ENCODE measurements around the gene STAM.

STAM gene

GRCh38 chr10:17733620-17734019 is 89.7 kb downstream of the STAM start:
- FAIRE-seq, result no peak

DNA sequence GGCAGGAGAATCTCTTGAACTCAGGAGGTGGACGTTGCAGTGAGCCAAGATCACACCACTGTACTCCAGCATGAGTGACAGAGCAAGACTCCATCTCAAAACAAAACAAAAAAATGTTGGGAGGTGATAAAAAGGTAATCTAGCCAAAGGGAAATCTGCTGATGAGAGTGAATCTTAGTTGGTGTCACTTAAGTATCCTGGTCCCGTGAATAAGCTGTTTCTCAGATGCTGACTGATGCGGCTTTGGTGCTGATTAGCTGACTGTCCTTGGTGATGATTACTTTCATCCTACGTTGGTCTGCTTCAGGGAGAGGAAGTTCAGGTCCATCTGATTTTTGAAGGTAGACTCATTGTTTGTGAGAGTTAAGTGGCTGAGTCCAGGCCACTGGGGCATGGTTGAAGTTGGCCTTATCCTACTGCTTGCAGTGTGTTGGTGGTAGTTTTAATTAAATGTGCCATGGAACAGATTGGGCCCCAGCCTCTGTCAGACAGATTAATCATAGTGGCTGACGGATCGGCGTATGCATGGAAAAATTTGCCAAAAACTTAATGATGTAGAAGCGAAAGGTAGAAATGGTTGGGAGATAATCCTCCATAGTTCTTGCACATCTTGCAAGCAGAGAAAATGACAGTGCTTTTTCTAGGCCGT is 90.6 kb downstream of the STAM start:
- FAIRE-seq, result no peak

DNA sequence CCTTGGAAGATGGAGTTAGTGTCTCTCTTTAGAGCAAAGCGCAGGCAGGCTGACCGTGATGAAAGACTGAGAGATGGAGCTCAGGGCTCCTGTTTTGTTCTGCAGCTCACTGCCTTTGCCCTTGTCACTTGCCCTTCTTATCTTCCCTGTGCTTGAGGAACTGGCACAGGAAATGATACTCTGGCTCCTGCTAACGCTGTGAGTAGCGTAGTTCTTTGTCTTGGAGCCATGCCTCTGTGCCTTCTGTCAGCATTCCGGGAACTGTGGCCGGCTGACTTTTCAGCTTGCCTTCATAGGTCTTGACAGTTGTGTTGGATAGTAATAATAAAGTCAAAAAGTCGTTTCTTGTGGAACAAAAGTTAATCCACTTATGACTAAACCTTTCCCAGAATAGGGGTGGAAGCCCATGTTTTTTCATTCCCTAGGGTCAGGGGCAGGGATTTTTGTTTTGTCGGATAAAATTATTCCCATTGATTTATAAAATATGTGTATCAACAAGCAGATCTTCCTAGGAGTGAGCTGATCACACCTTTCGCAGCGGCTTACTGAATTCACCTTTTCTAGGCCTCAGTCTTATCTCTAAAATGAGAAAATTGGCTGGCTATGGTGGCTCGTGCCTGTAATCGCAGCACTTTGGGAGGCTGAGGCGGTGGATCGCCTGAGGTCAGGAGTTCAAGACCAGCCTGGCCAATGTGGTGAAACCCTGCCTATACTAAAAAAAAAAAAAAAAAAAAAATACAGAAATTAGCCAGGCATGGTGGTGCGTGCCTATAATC is 91.4 kb downstream of the STAM start:
- no peak for FAIRE-seq

GRCh38 chr10:17736223-17736622 is 92.3 kb downstream of the STAM start:
- FAIRE-seq, result no peak

DNA sequence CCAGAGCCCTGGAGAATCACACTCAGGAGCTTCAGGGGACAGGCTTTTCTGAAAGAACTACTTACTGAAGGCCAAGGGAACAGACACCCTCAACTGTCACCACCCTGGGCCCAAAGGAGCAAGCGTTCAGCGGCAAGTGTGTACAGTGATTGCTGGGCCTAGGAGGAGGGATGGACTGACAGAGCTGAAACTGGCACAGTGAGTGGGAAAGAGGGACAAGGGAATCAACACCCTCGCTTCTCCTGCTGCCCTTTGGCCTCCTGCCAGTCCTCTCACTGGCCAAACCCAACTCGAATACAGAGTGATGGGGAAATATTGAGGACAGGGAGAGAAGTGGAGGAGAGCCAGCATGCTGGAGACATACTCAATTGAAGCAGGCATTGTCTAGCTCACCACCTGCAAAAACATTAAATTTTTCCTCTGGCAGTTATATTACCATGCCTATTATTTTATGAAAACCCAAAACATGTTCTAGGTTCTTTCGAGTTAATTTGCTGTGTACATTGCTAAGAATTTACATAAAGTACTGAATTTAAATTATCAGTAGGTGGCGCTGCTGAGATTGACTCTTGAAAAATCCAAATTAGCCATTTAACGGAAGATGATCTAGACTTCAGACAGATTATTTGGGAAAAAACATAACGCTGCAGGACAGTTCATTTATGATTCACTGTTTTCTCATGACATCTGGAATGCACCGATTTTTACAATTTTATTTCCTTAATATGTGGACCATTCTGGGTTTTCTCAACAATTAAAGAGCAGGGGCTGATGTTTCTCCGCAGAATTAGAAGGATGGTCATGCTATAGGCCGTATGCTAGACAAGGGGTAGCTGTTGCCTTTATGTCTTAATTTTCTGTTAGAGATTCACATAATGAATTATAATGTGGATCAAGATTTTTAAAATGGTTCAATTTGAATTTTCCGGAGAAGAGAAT is 93.3 kb downstream of the STAM start:
- peak; percentile 95 for FAIRE-seq

GRCh38 chr10:17740668-17741067 is 96.7 kb downstream of the STAM start:
- no peak for FAIRE-seq

DNA sequence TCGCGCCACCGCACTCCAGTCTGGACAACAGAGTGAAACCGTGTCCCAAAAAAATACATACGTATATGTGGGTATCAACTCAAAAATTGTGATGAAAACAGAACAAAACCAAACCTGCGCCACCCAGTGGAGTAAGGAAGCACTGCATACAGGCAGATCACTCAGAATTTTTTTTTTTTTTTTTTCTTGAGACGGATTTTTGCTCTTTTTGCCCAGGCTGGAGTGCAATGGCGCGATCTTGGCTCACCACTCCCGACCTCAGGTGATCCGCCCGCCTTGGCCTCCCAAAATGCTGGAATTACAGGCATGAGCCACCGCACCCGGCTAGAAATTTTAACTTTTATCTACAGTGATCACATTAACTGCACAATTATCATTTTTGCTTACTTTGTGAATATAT is 99.0 kb downstream of the STAM start:
- FAIRE-seq, result peak; percentile 90

DNA sequence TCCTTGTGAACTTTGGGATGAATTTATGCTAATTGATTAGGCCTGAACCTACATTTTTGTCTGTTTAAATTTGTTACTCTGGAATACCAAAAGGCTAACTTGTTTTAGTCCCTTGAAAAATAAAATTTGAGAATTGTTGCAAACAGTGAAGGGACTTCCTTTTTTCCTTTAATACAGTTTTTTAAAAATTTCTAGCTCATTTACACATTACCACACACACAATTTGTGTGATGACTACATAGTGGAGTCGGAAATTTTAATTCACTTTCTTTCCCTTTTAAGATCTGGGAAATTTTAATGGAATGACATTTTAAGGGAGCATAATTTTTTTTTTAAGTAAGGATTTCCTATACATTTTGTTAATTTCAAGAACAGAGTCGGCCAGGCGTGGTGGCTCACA is 99.5 kb downstream of the STAM start:
- FAIRE-seq, result no peak

- FAIRE-seq, result no peak
Observed at GRCh38 chr10:17744341-17744861, 100.5 kb downstream of the STAM start.

DNA sequence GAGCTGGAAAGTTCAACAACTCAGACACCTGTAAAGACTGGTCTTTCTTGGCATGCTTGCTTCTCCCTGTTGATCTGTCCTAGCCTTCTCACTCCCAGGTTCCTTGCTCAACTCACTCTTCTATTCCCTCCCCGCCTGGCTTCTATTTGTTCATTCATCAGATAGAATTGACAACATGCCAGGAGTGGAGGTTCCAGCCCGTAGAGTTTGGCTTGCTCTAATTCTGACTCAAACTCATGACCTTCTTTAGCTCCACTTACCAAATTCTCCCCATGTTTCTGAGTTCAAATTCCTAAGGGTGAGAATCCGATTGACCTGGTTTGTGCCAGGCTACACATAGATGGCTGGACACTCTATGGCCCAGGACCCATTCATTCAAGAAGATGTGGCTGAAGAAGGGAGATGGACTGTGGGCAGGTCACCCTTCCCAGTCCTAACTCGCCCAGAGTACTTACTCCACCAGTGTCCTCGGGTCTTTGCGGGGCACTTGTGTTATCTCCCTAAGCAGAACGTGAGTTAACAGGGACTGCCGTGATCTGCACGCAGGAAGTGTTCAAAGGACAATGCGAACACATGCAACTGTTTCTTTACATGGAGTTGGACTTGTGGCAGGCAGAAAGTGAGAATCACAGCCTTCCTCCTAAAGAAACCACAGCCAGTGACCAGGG is 104.1 kb downstream of the STAM start:
- FAIRE-seq, result no peak

GRCh38 chr10:17749890-17750289 is 105.9 kb downstream of the STAM start:
- no peak for FAIRE-seq

DNA sequence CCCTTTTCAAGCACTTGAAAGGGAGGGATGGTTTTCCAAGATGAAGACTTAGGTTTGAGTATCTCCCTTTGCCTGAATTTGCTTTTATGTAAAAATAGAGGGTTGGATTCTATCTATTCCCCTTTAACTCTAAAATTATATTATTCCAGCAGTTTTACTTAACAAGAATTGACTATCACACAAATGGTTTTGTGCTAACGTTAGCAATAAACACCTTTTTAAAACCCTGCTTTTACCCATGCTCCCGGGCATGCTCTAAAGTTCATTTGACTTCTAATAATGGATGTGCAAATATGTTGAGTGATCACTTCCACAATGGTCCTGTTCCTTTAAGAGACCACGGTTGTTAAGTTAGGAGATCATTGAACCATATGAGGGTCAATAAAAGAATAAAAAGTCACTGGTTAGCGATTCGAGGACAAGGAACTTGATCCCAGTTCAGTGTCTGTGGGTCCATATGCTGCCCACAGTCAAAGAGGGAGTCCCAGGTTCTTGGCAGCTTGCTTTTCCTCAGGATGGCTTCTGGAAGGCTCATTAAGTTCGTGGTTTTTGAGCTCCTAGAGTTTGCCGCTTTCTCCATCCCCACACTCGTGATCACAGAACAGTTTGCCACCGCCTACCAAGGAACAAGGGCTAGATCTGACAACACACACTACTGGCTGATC is 108.0 kb downstream of the STAM start, which contains the start of gene TMEM236:
Gene TMEM236, plus strand, starts transcription at position 421 of the 665 bp plus-strand sequence. Its CDS starts 95 bp downstream, at position 516.
- no peak for FAIRE-seq

- no peak for FAIRE-seq
Observed at GRCh38 chr10:17756557-17757217, 112.7 kb downstream of the STAM start.

GRCh38 chr10:17758200-17758599 is 114.2 kb downstream of the STAM start:
- no peak for FAIRE-seq

GRCh38 chr10:17758896-17759295 is 114.9 kb downstream of the STAM start:
- FAIRE-seq, result no peak

- no peak for FAIRE-seq
Observed at GRCh38 chr10:17764142-17764541, 120.2 kb downstream of the STAM start.

DNA sequence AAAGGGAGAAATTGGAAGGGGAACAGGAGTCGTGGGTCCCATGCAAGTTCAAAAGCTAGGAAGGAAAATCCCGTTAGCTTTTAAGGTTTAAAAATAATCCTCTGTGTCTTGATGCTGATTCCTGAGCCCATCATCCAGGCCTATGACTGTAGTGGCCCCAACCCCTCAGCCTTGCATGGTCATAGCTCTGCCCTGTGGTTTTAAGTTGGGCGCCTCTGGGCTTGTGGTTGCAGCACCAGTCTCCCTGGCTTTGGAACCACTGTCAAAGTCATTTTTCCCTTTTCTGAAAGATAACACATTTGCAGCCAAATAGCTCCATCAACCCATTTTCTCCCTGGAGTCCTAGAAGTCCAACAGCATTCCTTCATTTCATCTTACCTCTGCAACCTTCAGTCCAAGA is 121.7 kb downstream of the STAM start:
- FAIRE-seq, result no peak
